OCI-LY7 (cell line): Measurements from ENCODE around the gene RITA1. TPM values are rescaled to one million over a fixed set of nuclear protein-coding genes. Genes with fewer than 3 reads are reported as not detected.
A peak's percentile ranks its signal among the peaks of the same experiment; 100 is the strongest.

Experiments
- BruUV-seq: library from RNA; stranded (reverse); fragments of 400-500 nt; replicated peaks from 2 replicates; lab custom pipeline; 2021; lab: Mats Ljungman, UMichigan
- CTCF ChIA-PET: fragments of 300-600 bp; sonication (Branson Sonifier 250); formaldehyde crosslinking; loops from one replicate; lab custom pipeline; 2022; ENCODE audit warnings: antibody characterized with exemption; ENCODE audit not compliant: unreplicated experiment; lab: Charles Lee
- POLR2A ChIA-PET: fragments of 300-600 bp; sonication (Branson Sonifier 250); formaldehyde crosslinking; loops from one replicate; lab custom pipeline; 2022; ENCODE audit warnings: antibody characterized with exemption; lab: Charles Lee
- DNase-seq: peaks from one replicate; pipeline ENCODE4 v3.0.0-alpha.2; 2015; ENCODE audit warnings: low spot score
- H2AFZ ChIP-seq: fragments of 200-600 bp; sonication (generic), shearing (Covaris generic); 2 replicates; pipeline ENCODE4 v1.6.1; 2014; ENCODE audit warnings: mild to moderate bottlenecking, antibody characterized with exemption, low read length, moderate library complexity
- H3K27ac ChIP-seq: fragments of 200-600 bp; sonication (generic); 2 replicates; pipeline ENCODE4 v1.5.1; 2014; ENCODE audit warnings: mixed run types, low read depth, mild to moderate bottlenecking, moderate library complexity, low read length, inconsistent platforms; ENCODE audit not compliant: poor library complexity, severe bottlenecking
- H3K36me3 ChIP-seq: fragments of 200-600 bp; sonication (generic); 2 replicates; pipeline ENCODE4 v1.6.1; 2014; ENCODE audit warnings: mild to moderate bottlenecking, antibody characterized with exemption, low read length, moderate library complexity, mixed read lengths; ENCODE audit not compliant: insufficient read depth
- H3K4me1 ChIP-seq: fragments of 200-600 bp; sonication (generic); 2 replicates; pipeline ENCODE4 v1.5.1; 2014; ENCODE audit warnings: mild to moderate bottlenecking, low read length; ENCODE audit not compliant: insufficient read depth, poor library complexity, severe bottlenecking
- H3K4me2 ChIP-seq: fragments of 200-600 bp; sonication (generic); 2 replicates; pipeline ENCODE4 v1.6.1; 2014; ENCODE audit warnings: mild to moderate bottlenecking, low read length
- H3K4me3 ChIP-seq: fragments of 200-600 bp; sonication (generic); 2 replicates; pipeline ENCODE4 v1.5.1; 2014; ENCODE audit warnings: mild to moderate bottlenecking, low read depth, low read length; ENCODE audit not compliant: poor library complexity, severe bottlenecking
- H3K79me2 ChIP-seq: fragments of 200-600 bp; sonication (generic); 2 replicates; pipeline ENCODE4 v1.6.1; 2016; ENCODE audit warnings: low read depth, mild to moderate bottlenecking, low read length, moderate library complexity, mixed read lengths; ENCODE audit not compliant: insufficient read depth
- H3K9me2 ChIP-seq: fragments of 200-600 bp; sonication (generic); 2 replicates; pipeline ENCODE4 v1.6.1; 2016; ENCODE audit warnings: mild to moderate bottlenecking, low read length, mixed read lengths; ENCODE audit not compliant: insufficient read depth
- H3K9me3 ChIP-seq: fragments of 200-600 bp; sonication (generic); 2 replicates; pipeline ENCODE4 v1.6.1; 2014; ENCODE audit warnings: mild to moderate bottlenecking, mixed run types, low read length, mixed read lengths
- H4K20me1 ChIP-seq: fragments of 200-600 bp; sonication (generic); 2 replicates; pipeline ENCODE4 v1.6.1; 2014; ENCODE audit warnings: mild to moderate bottlenecking, antibody characterized with exemption, low read length, moderate library complexity, mixed read lengths; ENCODE audit not compliant: insufficient read depth
- CTCF ChIP-seq: fragments of 200-600 bp; sonication (generic); conservative IDR thresholded peaks from 2 replicates; pipeline ENCODE4 v1.5.1; 2014; ENCODE audit warnings: mild to moderate bottlenecking, antibody characterized with exemption, low read length, moderate library complexity, mixed read lengths
- EZH2phosphoT487 ChIP-seq: fragments of 200-600 bp; sonication (generic); IDR thresholded peaks from 2 replicates; pipeline ENCODE4 v1.6.1; 2018; ENCODE audit warnings: low read depth, borderline replicate concordance, mild to moderate bottlenecking, mixed run types, antibody characterized with exemption, low read length, moderate library complexity, mixed read lengths
- intact Hi-C: fragments of 100-400 bp; cut with micrococcal nuclease; formaldehyde crosslinking; loops from one replicate; pipeline ENCODE4 v1.10.0; 2022; ENCODE audit not compliant: unreplicated experiment
- total RNA-seq, 2 experiments: library from RNA; depleted of rRNA in 1 of 2; stranded (reverse); fragments of >200 nt in 1 of 2; shearing (Covaris generic) in 1 of 2; gene quantifications; 2 replicates each; pipeline ENCODE4 v1.2.3, GENCODE V29; 2014 to 2022

RITA1 gene
- total RNA-seq, 2 experiments from 2014 or later = 68.6 to 90.8 TPM

GRCh38 chr12:113222730-113223531 lies 37.4 kb downstream of the RITA1 start:
- BruUV-seq = TSS peak; percentile 66
- H2AFZ ChIP-seq = no peak overlapping the region
- POLR2A ChIA-PET = interaction anchor here (0.5 to 12.4 kb wide), 21 partner anchors 10 to 1459 kb away, joined by 3 to 183 read pairs (median 4); partner anchors contain the start of genes DDX54, OAS2, RITA1 and SDSL

GRCh38 chr12:113224955-113225354 lies 39.4 kb downstream of the RITA1 start:
- POLR2A ChIA-PET = interaction anchor here (1.1 to 12.4 kb wide), 5 partner anchors 8 to 29 kb away, joined by 3 to 183 read pairs (median 4); no protein-coding TSS in a partner anchor
- no peaks in the 10 kb centered on the region for H3K9me2 ChIP-seq
- CTCF ChIA-PET = no interaction called here
- peaks cover 79% of the 10 kb centered on the region for H3K79me2 ChIP-seq
- peak overlapping the region; percentile 84 for H3K27ac ChIP-seq
- no peak for DNase-seq
- peaks cover 48% of the 10 kb centered on the region for H3K4me1 ChIP-seq
- no peaks in the 10 kb centered on the region for H3K9me3 ChIP-seq
- peak overlapping the region; percentile 28 for H3K4me2 ChIP-seq
- no peak overlapping the region for H3K4me3 ChIP-seq
- BruUV-seq = no TSS peak
- intact Hi-C loops = loop anchor here (5.0 kb wide), 1 partner anchor 163 kb away; no protein-coding TSS in a partner anchor
- no peak overlapping the region for H2AFZ ChIP-seq
- no peak for TF ChIP-seq CTCF
- TF ChIP-seq EZH2phosphoT487 = no peak
- H3K36me3 ChIP-seq = peaks cover 48% of the 10 kb centered on the region
- H4K20me1 ChIP-seq = no peaks in the 10 kb centered on the region

More at GRCh38 chr12:113222730-113223531, 37.4 kb downstream of the RITA1 start:
- peak overlapping the region; percentile 100 for H3K4me3 ChIP-seq
- H3K79me2 ChIP-seq = peaks cover 88% of the 10 kb centered on the region
- intact Hi-C loops = loop anchor here (1.0 to 5.0 kb wide), 3 partner anchors 15 to 161 kb away; partner anchors contain the start of genes DDX54 and RITA1
- H3K9me3 ChIP-seq = no peaks in the 10 kb centered on the region
- TF ChIP-seq EZH2phosphoT487 (no peak), CTCF (no peak)
- H3K4me2 ChIP-seq = peak overlapping the region; percentile 97
- peak overlapping the region; percentile 84 for H3K27ac ChIP-seq
- H4K20me1 ChIP-seq = no peaks in the 10 kb centered on the region
- no peaks in the 10 kb centered on the region for H3K9me2 ChIP-seq
- peaks cover 42% of the 10 kb centered on the region for H3K4me1 ChIP-seq
- DNase-seq = peak; percentile 61
- peaks cover 32% of the 10 kb centered on the region for H3K36me3 ChIP-seq
- CTCF ChIA-PET = interaction anchor here (0.9 to 1.0 kb wide), 2 partner anchors 15 to 48 kb away, joined by 3 to 4 read pairs; no protein-coding TSS in a partner anchor
